HG03175 (cell line): ENCODE results near the gene ATF4.

ENCODE experiments used
- ATAC-seq: cut with Tn5 transposase; IDR thresholded peaks from one replicate; pipeline ENCODE4 v1.9.1; 2021; ENCODE audit warnings: mild to moderate bottlenecking, moderate library complexity; ENCODE audit not compliant: unreplicated experiment

ATF4 gene

GRCh38 chr22:39556970-39557841 is 36.8 kb downstream of the ATF4 start:
- ATAC-seq = no peak

DNA sequence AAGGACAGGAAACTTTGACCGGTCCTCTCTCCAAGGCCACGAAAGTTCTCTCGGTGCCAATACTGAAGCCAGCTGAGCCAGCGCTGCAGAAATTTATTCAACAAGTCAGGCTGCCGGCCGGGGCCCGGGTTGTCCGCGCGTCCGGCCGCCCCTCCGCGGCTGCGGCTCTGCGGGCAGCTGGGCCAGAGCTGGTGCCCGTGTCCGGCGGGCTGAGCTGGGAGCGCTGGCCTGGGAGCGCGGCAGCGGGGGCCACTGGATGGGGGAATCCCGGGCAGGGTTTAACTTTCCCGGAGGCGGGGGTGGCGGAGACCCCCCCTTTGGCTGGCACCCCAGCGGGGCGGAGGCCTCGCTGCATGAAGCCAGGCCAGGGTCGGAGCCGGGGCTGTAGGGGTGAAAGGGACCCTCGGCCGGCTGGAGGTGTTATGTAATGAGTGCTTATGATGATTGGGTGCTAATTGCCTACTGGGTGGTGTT is 37.9 kb downstream of the ATF4 start:
- ATAC-seq = no peak

DNA sequence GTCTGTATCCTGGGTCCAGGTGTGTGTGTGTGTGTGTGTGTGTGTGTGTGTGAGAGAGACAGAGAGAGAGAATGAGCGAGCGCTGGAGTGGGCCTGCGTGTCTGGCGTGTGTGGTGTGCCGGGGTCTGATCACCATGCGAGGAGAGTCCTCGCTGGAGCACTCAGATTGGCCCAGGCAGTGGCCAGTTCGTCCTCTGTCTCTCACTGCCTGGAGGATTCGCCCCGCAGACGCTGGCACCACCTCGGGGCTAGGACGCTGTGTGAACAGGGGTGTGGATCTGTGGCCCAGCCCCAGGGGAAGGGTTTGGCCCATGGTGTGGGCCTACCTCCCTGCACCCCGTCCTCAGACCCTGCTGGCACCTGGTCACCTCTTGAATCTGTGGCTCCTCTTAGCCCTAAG is 38.6 kb downstream of the ATF4 start:
- ATAC-seq = no peak

- ATAC-seq = no peak
Observed at GRCh38 chr22:39559456-39560105, 39.2 kb downstream of the ATF4 start.

- no peak for ATAC-seq
Observed at GRCh38 chr22:39560127-39560526, 39.8 kb downstream of the ATF4 start.

DNA sequence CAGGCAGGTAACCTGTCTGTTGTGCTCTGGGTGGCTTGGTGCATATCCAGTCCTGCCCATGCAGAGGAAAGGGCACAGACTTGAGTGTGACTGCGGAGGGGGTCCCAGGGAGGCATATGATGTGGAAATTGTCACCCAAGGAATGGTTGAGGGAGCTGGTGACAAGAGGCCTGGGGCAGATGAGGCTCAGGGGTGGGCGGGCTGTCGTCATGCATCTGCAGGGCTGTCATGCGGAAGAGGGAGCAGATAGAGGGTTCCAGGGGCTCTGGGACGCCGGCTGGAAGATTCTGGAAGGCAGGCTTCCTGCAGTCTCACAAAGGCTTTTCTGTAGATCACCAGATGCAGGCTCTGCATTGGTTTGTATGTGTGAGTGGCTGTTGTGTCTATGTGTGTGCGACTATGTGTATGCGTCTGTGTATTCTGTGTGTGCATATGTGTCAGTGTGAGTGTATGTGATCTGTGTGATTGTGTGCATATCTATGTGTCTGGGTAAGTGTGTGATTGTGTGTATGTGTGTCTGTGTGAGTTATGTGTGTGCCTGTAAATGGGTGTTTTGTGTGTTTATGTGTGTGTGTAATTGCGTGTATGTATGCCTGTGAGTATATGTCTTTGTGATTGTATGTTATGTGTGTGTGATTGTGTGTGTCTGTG is 42.6 kb downstream of the ATF4 start:
- ATAC-seq = no peak

DNA sequence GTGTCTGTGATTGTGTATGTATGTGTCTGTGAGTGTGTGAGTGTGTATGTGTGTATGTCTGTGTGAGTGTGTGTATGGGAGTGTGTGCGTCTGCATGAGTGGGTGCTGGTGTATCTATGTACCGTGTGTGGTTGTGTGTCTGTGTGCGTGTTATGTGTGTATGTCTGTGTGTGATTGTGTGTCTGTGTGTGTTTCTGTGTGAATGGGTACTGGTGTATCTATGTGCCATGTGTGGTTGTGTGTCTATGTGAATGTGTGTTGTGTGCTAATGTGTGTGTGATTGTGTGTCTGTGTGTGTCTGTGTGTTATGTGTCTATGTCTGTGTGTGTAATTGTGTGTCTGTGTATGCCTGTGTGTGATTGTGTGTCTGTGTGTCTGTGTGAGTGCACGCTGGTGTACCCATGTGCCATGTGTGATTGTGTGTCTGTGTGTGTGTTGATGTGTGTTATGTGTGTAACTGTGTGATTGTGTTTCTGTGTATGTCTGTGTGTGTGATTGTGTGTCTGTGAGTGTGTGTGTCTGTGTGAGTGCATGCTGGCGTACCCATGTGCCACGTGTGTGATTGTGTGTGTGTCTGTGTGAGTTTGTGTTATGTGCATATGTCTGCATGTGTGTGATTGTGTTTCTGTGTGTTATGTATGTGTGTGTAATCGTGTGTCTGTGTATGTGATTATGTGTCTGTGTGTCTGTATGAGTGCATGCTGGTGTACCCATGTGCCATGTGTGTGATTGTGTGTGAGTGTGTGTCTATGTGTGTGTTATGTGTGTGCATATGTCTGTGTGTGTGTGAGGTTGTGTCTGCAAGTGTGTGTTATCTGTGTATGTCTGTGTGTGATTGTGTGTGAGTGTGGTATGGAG is 43.4 kb downstream of the ATF4 start:
- ATAC-seq = no peak

GRCh38 chr22:39565414-39565944 is 45.1 kb downstream of the ATF4 start:
- ATAC-seq = no peak

GRCh38 chr22:39567135-39567946 is 47.0 kb downstream of the ATF4 start:
- ATAC-seq = no peak

DNA sequence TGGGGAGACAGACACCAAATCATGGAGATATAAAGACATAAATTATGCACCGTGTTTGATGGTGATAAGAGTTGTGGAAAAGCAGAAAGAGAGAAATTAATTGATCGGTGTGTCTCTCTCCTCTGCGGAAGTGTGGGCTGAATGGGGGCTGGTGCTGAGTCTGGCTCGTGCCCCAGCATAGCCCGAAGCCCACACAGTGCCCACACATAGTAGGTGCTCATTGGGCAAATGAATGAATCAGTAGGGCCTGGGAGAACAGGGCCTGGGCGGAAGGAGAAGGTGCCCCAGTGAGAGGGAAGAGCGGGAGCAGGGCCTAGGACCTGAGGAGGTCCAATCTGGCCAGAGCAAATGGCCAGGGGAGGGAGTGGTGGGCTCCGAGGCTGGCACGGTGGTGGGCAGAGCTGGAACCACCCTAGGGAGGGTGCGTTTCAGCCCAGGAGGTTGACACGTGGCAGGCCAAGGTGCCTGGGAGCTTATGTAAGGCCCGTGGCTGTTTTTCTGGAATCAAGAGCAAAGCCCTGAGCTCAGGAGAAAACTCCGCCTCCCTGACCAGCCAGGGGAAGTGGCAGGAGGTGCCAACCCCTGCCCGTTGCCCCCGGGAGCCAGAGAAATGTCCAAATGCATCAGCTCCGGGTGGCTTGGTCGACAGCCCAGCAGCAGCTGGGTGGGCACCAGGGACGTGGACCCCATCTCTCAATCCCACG is 48.1 kb downstream of the ATF4 start:
- ATAC-seq = no peak

DNA sequence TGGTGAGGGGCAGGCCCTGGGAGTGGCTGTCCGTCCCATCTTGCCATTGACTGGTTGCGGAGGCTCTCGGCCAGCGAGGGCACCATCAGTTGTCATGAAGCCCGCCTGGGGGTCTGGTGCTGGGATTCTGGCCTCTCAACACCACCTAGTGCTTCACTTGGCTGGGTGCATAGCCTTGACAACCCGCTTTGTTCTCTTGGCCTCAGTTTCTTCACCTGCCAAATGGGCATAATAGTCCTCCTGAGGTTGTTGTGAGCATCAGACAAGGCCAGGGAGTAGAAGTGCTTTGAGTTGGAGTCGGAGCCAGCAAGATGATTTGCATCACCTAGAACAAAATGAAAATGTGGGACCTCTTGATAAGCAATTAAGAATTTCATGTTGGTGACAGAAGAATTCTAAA is 48.7 kb downstream of the ATF4 start:
- ATAC-seq = no peak

DNA sequence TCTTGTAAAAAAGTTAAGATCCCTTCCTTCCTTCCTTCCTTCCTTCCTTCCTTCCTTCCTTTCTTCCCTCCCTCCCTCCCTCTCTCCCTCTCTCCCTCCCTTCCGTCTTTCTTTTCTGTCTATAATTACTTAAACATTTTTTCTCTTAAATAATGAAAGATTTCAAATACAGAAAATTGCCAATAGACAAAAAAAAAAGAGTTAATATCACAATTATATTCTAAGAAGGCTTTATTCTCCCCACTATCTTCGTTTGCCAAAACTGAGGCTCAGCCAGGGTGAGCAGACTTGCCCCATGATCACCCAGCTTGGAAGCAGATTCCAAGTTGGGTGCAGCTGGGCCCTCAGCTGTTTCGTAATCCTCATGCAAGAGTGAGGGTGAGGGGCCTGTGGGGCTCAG is 49.9 kb downstream of the ATF4 start:
- no peak for ATAC-seq

GRCh38 chr22:39570665-39571064 is 50.3 kb downstream of the ATF4 start, which contains the start of gene CACNA1I:
Gene CACNA1I (plus strand): TSS chr22:39570753. CDS start chr22:39570753, 0 bp downstream.
- no peak for ATAC-seq

- no peak for ATAC-seq
Observed at GRCh38 chr22:39571538-39571937, 51.2 kb downstream of the ATF4 start.
